ENCODE measurements around the gene GSAP. TPM values are rescaled to one million over a fixed set of nuclear protein-coding genes. Genes with fewer than 3 reads are reported as not detected.

The GSAP gene
- total RNA-seq, 6 experiments from 2014 or later: 14.1 to 34.6 (median 26.5) TPM

GRCh38 chr7:77406421-77406820 is 9.7 kb downstream of the GSAP start:
- no peak for ATAC-seq
- Histone ChIP-seq H3K9me3 (no peaks in the 10 kb centered on the region), H3K27ac (no peak overlapping the region), H3K27me3 (no peaks in the 10 kb centered on the region), H3K36me3 (no peaks in the 10 kb centered on the region), H3K4me1 (peaks cover 0 to 47% (median 4%) of the 10 kb centered on the region in 4 donors), H3K4me3 (no peak overlapping the region)
- 74% methylated on average over 4 of the region's 4 CpGs for WGBS (ENCODE audit: insufficient coverage, low coverage, low lambda C conversion rate, missing lambda C conversion rate)
- TF ChIP-seq POLR2A (IDR thresholded peaks at IDR 0.05): no peak
- TF ChIP-seq CTCF (IDR thresholded peaks at IDR 0.05): no peak
- intact Hi-C loops (cut with DNase I): no loop called here
- DNase-seq: no peak

GRCh38 chr7:77404641-77405040 is 11.5 kb downstream of the GSAP start:
- H3K27ac ChIP-seq: peak overlapping the region in 1 of 3 donors; percentile 6
- no peak overlapping the region for H3K4me3 ChIP-seq
- no peak for TF ChIP-seq POLR2A (IDR thresholded peaks at IDR 0.05)
- no peak for TF ChIP-seq CTCF (IDR thresholded peaks at IDR 0.05)
- intact Hi-C loops (cut with DNase I): no loop called here
- no peaks in the 10 kb centered on the region for H3K27me3 ChIP-seq
- DNase-seq (no peak), ATAC-seq (no peak)
- 91% methylated on average over 2 of the region's 2 CpGs for WGBS (ENCODE audit: insufficient coverage, low coverage, low lambda C conversion rate, missing lambda C conversion rate)
- H3K36me3 ChIP-seq: no peaks in the 10 kb centered on the region
- no peaks in the 10 kb centered on the region for H3K9me3 ChIP-seq
- H3K4me1 ChIP-seq: peaks cover 0 to 36% (median 0%) of the 10 kb centered on the region in 4 donors

GRCh38 chr7:77403957-77404356 is 12.2 kb downstream of the GSAP start:
- ATAC-seq (peak; percentile 88 to 91 (median 89)), DNase-seq (peak in 2 of 3 donors; percentile 61 to 78)
- Histone ChIP-seq H3K9me3 (no peaks in the 10 kb centered on the region), H3K4me1 (peaks cover 0 to 29% (median 0%) of the 10 kb centered on the region in 4 donors), H3K27ac (peak overlapping the region in 1 of 3 donors; percentile 6), H3K4me3 (no peak overlapping the region), H3K27me3 (no peaks in the 10 kb centered on the region), H3K36me3 (no peaks in the 10 kb centered on the region)
- WGBS (ENCODE audit: insufficient coverage, low coverage, low lambda C conversion rate, missing lambda C conversion rate): 27% methylated on average over 2 of the region's 2 CpGs
- TF ChIP-seq POLR2A (IDR thresholded peaks at IDR 0.05): no peak
- TF ChIP-seq CTCF (IDR thresholded peaks at IDR 0.05): no peak
- intact Hi-C loops (cut with DNase I): no loop called here

- Histone ChIP-seq H3K27ac (no peak overlapping the region), H3K27me3 (no peaks in the 10 kb centered on the region), H3K9me3 (no peaks in the 10 kb centered on the region), H3K4me3 (no peak overlapping the region), H3K4me1 (peaks cover 0 to 19% (median 0%) of the 10 kb centered on the region in 4 donors), H3K36me3 (no peaks in the 10 kb centered on the region)
- intact Hi-C loops (cut with DNase I): no loop called here
- no peak for ATAC-seq
- 90% methylated on average over 1 of the region's 1 CpG for WGBS (ENCODE audit: insufficient coverage, low coverage, low lambda C conversion rate, missing lambda C conversion rate)
- TF ChIP-seq CTCF (IDR thresholded peaks at IDR 0.05) (no peak), POLR2A (IDR thresholded peaks at IDR 0.05) (no peak)
- DNase-seq: no peak
Measured at GRCh38 chr7:77402818-77403217, 13.3 kb downstream of the GSAP start.

GRCh38 chr7:77401002-77401401 is 15.1 kb downstream of the GSAP start:
- no peaks in the 10 kb centered on the region for H3K36me3 ChIP-seq
- H3K27me3 ChIP-seq: no peaks in the 10 kb centered on the region
- DNase-seq (no peak), ATAC-seq (no peak)
- H3K4me1 ChIP-seq: peaks cover 0 to 13% (median 0%) of the 10 kb centered on the region in 4 donors
- H3K27ac ChIP-seq: no peak overlapping the region
- WGBS (ENCODE audit: insufficient coverage, low coverage, low lambda C conversion rate, missing lambda C conversion rate): 82% methylated on average over 1 of the region's 2 CpGs
- no peak overlapping the region for H3K4me3 ChIP-seq
- no peaks in the 10 kb centered on the region for H3K9me3 ChIP-seq
- intact Hi-C loops (cut with DNase I): no loop called here
- TF ChIP-seq POLR2A (IDR thresholded peaks at IDR 0.05): no peak
- no peak for TF ChIP-seq CTCF (IDR thresholded peaks at IDR 0.05)

All from right lobe of liver (tissue), 6 donors.